HepG2 (cell line): ENCODE measurements around the gene SMAD6. TPM values are rescaled to one million over a fixed set of nuclear protein-coding genes. Genes with fewer than 3 reads are reported as not detected.

Experiments used
- ATAC-seq: fragments of 200-7000 bp; cut with Tn5 transposase; 3 replicates; pipeline ENCODE4 v1.9.1; 2020; ENCODE audit warnings: mild to moderate bottlenecking, moderate library complexity
- BruUV-seq: library from RNA; stranded (reverse); fragments of 400-500 nt; replicated peaks from 2 replicates; lab custom pipeline; 2021; lab: Mats Ljungman, UMichigan
- CTCF ChIA-PET: fragments of 300-600 bp; formaldehyde crosslinking; extraction: SDS; loops from one replicate; lab custom pipeline; 2021; ENCODE audit warnings: low total read pairs, inconsistent platforms, low intra/inter-chr PET ratio; lab: Yijun Ruan, JAX
- POLR2A ChIA-PET: fragments of 350-600 bp; sonication (Branson Sonifier 250); formaldehyde crosslinking; loops from one replicate; lab custom pipeline; 2020; ENCODE audit warnings: antibody characterized with exemption, inconsistent platforms; lab: Yijun Ruan, JAX
- DNase-seq: peaks from one replicate; pipeline ENCODE4 v3.0.0-alpha.2; 2015; ENCODE audit warnings: low spot score
- FAIRE-seq: peaks from 3 replicates; lab custom pipeline; 2011; peaks lifted over from hg19 to GRCh38; lab: Jason Lieb, UNC
- H2AFZ ChIP-seq: one replicate; pipeline ENCODE4 v1.6.1; 2011; ENCODE audit warnings: low read length, inconsistent platforms
- H3K27ac ChIP-seq: fragments of 300-600 bp; 3 replicates; pipeline ENCODE4 v1.8.0; 2011; ENCODE audit warnings: mixed run types, mild to moderate bottlenecking, mixed read lengths, low read length, inconsistent platforms; ENCODE audit not compliant: insufficient read depth; ENCODE audit errors: extremely low read length
- H3K27me3 ChIP-seq, 2 experiments: fragments of 200-600 bp in 1 of 2; 2 replicates in 1 of 2; 3 replicates in 1 of 2; pipeline versions ENCODE4 v1.6.0 to v1.8.0; 2011; ENCODE audit warnings: low read length in 2 of 2, mild to moderate bottlenecking in 2 of 2, moderate library complexity in 2 of 2, inconsistent platforms in 1 of 2; ENCODE audit not compliant: insufficient read depth in 2 of 2, control insufficient read depth in 1 of 2
- H3K36me3 ChIP-seq, 2 experiments: fragments of 200-600 bp in 1 of 2; replicated peaks in 1 of 2; 2 replicates in 1 of 2; 3 replicates in 1 of 2; pipeline versions ENCODE4 v1.5.1 to v1.8.0; 2011; ENCODE audit warnings: low read length in 2 of 2, inconsistent platforms in 1 of 2; ENCODE audit not compliant: insufficient read depth in 2 of 2, control insufficient read depth in 1 of 2
- H3K4me1 ChIP-seq: 2 replicates; pipeline ENCODE4 v1.5.1; 2012; ENCODE audit warnings: low read length, inconsistent platforms; ENCODE audit not compliant: insufficient read depth
- H3K4me2 ChIP-seq: 2 replicates; pipeline ENCODE4 v1.6.0; 2011; ENCODE audit warnings: low read depth, low read length, inconsistent platforms
- H3K4me3 ChIP-seq, 3 experiments: fragments of 200-600 bp in 1 of 3; sonication (generic), shearing (Covaris generic) in 1 of 3; replicated peaks in 1 of 3; 2 replicates each; pipeline ENCODE4 v1.5.1; 2011 to 2016; ENCODE audit warnings: low read length in 3 of 3, inconsistent platforms in 2 of 3, low read depth in 2 of 3, mild to moderate bottlenecking in 2 of 3, control low read depth in 1 of 3, mixed read lengths in 1 of 3; ENCODE audit not compliant: insufficient read depth in 1 of 3
- H3K79me2 ChIP-seq: one replicate; pipeline ENCODE4 v1.6.1; 2011; ENCODE audit warnings: low read length, inconsistent platforms; ENCODE audit not compliant: insufficient read depth
- H3K9ac ChIP-seq: 2 replicates; pipeline ENCODE4 v1.6.0; 2011; ENCODE audit warnings: mild to moderate bottlenecking, low read depth, low read length, inconsistent platforms; ENCODE audit not compliant: insufficient read depth
- H3K9me3 ChIP-seq: 2 replicates; pipeline ENCODE4 v1.5.1; 2012; ENCODE audit warnings: mild to moderate bottlenecking, low read length
- H4K20me1 ChIP-seq: 2 replicates; pipeline ENCODE4 v1.6.0; 2011; ENCODE audit warnings: inconsistent platforms, mild to moderate bottlenecking, low read length, moderate library complexity; ENCODE audit not compliant: insufficient read depth
- NR2F6 ChIP-seq, 2 experiments: IDR thresholded peaks; 2 replicates each; pipeline ENCODE4 v1.6.1; 2016; ENCODE audit warnings: antibody characterized with exemption in 1 of 2, mild to moderate bottlenecking in 1 of 2
- PLRG1 ChIP-seq: fragments of 450-650 bp; conservative IDR thresholded peaks from 2 replicates; pipeline ENCODE4 v1.6.1; 2016
- SIX4 ChIP-seq: sonication (generic); formaldehyde crosslinking; IDR thresholded peaks from 2 replicates; pipeline ENCODE4 v1.4.0; 2020; ENCODE audit warnings: missing genetic modification reagents
- XRCC5 ChIP-seq: fragments of 200-400 bp; formaldehyde crosslinking; optimal IDR thresholded peaks from 2 replicates; pipeline ENCODE3; 2017; ENCODE audit warnings: mild to moderate bottlenecking, low read length
- ZKSCAN1 ChIP-seq: fragments of 150-350 bp; IDR thresholded peaks from 2 replicates; pipeline ENCODE4 v1.6.1; 2014; ENCODE audit warnings: low read length
- ZMYM4 ChIP-seq: sonication (generic); formaldehyde crosslinking; IDR thresholded peaks from 2 replicates; pipeline ENCODE4 v1.8.1; 2023; ENCODE audit warnings: mild to moderate bottlenecking, missing genetic modification reagents
- ZNF136 ChIP-seq: sonication (generic); formaldehyde crosslinking; IDR thresholded peaks from 2 replicates; pipeline ENCODE4 v1.8.1; 2022; ENCODE audit warnings: low read depth, mild to moderate bottlenecking, moderate library complexity, missing genetic modification reagents
- ZNF331 ChIP-seq: sonication (generic); formaldehyde crosslinking; IDR thresholded peaks from 2 replicates; pipeline ENCODE4 v1.4.0; 2020; ENCODE audit warnings: missing genetic modification reagents
- ZNF766 ChIP-seq: sonication (generic); formaldehyde crosslinking; IDR thresholded peaks from 2 replicates; pipeline ENCODE4 v1.5.0; 2020; ENCODE audit warnings: missing genetic modification reagents, borderline replicate concordance
- ZNF776 ChIP-seq: sonication (generic); formaldehyde crosslinking; IDR thresholded peaks from 2 replicates; pipeline ENCODE4 v1.4.0; 2020; ENCODE audit warnings: mild to moderate bottlenecking, missing genetic modification reagents
- ZNF792 ChIP-seq: IDR thresholded peaks from 2 replicates; pipeline ENCODE4 v1.6.1; 2016
- ZSCAN25 ChIP-seq: sonication (generic); formaldehyde crosslinking; IDR thresholded peaks from 2 replicates; pipeline ENCODE4 v1.8.0; 2022; ENCODE audit warnings: mild to moderate bottlenecking, missing genetic modification reagents
- whole genome bisulfite sequencing: methylation state at CpG from one replicate; pipeline ENCODE4 v1.1.6; 2017; ENCODE audit warnings: low lambda C conversion rate; 5-methylcytosine and 5-hydroxymethylcytosine counted together
- in situ Hi-C: cut with HindIII; loops from 2 replicates; pipeline ENCODE4 v1.10.0; 2017; ENCODE audit warnings: low pct_unique_long_range_greater_than_20kb; ENCODE audit not compliant: extremely low pct_ligation_motif_present
- intact Hi-C: fragments of 100-400 bp; cut with micrococcal nuclease; formaldehyde crosslinking; loops from one replicate; pipeline ENCODE4 v1.10.0; 2022; ENCODE audit not compliant: unreplicated experiment
- polyA plus RNA-seq, 8 experiments: library from polyadenylated mRNA; depleted of rRNA in 3 of 8; stranded (reverse) in 7 of 8; unstranded in 1 of 8; fragments of >200 nt; fragmentation: Illumina TruSeq in 4 of 8; extraction: Trizol in 4 of 8; gene quantifications; 2 replicates each; pipeline versions ENCODE4 v1.2.1 to v1.2.3, GENCODE V29; 2011 to 2016; ENCODE audit warnings: low read depth in 4 of 8, missing spikeins in 1 of 8, mixed read lengths in 1 of 8; ENCODE audit not compliant: insufficient read depth in 1 of 8
- total RNA-seq, 5 experiments: library from RNA; depleted of rRNA; stranded (reverse); fragments of >200 nt; fragmentation: Illumina TruSeq; extraction: Trizol; gene quantifications; 2 replicates each; pipeline ENCODE4 v1.2.3, GENCODE V29; 2016; ENCODE audit warnings: low read depth in 1 of 5
- TF ChIP-seq, protein P1 (sequence below): IDR thresholded peaks from 2 replicates; pipeline ENCODE4 v1.6.1; 2016
- TF ChIP-seq, protein P2 (sequence below): sonication (generic); formaldehyde crosslinking; IDR thresholded peaks from 2 replicates; pipeline ENCODE4 v1.4.0; 2020; ENCODE audit warnings: missing genetic modification reagents
- TF ChIP-seq, protein P3 (sequence below): sonication (generic); formaldehyde crosslinking; IDR thresholded peaks from 2 replicates; pipeline ENCODE4 v1.5.1; 2020; ENCODE audit warnings: mild to moderate bottlenecking, missing genetic modification reagents, moderate library complexity
- TF ChIP-seq, protein P4 (sequence below): sonication (generic); formaldehyde crosslinking; IDR thresholded peaks from 2 replicates; pipeline ENCODE4 v1.5.1; 2020; ENCODE audit warnings: mild to moderate bottlenecking, missing genetic modification reagents, moderate library complexity

SMAD6 gene
- total and polyA plus RNA-seq, 2 of the 13 experiments (the other 11 are each of a cell fraction or from before 2014, with no cell fraction given): 3.3 to 4.4 TPM

DNA sequence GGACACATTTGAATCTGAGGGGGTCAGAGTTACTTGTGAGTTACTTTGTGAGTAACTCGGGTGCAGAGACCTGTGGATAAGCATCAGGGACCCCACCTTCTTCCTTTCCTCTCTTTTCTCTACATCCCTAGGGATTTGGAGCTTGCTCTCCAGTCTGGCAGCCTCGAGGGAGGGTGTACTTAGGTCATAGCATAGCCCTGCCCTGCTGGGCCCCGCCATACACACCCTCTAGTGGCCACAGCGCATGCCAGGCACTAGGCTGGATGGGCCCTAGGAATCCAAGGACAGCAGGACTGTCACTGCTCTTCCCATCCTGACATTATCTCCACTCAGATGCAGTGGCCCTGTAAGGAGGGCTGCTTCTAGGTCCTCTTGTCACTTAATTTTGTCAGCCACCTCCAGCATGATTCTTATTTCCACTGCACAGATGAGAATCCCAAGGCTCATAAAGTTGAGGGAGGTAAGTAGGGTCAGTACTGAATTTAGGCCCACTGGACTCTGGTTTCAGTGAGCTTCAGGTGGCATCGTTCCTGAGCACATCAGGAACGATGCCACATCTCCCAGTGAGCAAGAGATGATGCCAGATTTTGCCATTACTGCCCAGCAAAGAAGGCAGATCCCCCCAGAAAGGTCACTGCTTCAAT, 3.6 kb upstream of the SMAD6 start:
- CTCF ChIA-PET: interaction anchor here (1.1 to 2.0 kb wide), 3 partner anchors 77 to 95 kb away, joined by 4 to 13 read pairs (median 8); no protein-coding TSS in a partner anchor
- H3K4me3 ChIP-seq: no peak overlapping the region
- no peaks in the 10 kb centered on the region; a peak in 1 of 5 replicates for H3K27me3 ChIP-seq
- H3K79me2 ChIP-seq: peaks cover 9% of the 10 kb centered on the region
- peak; percentile 84 for FAIRE-seq
- H3K4me2 ChIP-seq: no peak overlapping the region
- no TSS peak for BruUV-seq
- no peak overlapping the region for H3K9ac ChIP-seq
- DNase-seq: peak; percentile 67
- H3K27ac ChIP-seq: no peak overlapping the region
- no peaks in the 10 kb centered on the region for H3K9me3 ChIP-seq
- no peaks in the 10 kb centered on the region for H3K36me3 ChIP-seq
- 3% methylated on average over 6 of the region's 6 CpGs for WGBS
- peak; percentile 76 for ATAC-seq
- intact Hi-C loops (loop anchor here (1.0 to 2.0 kb wide), 2 partner anchors 20 to 79 kb away; no protein-coding TSS in a partner anchor), in situ Hi-C loops (no loop called here)
- POLR2A ChIA-PET: no interaction called here
- H2AFZ ChIP-seq: no peak overlapping the region
- 0 out of 2 replicates have a peak, but pooled peaks cover 2% of the 10 kb centered on the region for H4K20me1 ChIP-seq
- H3K4me1 ChIP-seq: peaks cover 21% of the 10 kb centered on the region
- no peak for TF ChIP-seq NR2F6 (IDR thresholded peaks at IDR 0.05)
- 0 out of 2 replicates have a peak, but pooled peaks have one; percentile 31 for TF ChIP-seq NR2F6 (CRISPR knock-in tag; IDR thresholded peaks at IDR 0.05)
- no peak for TF ChIP-seq ZMYM4 (CRISPR knock-in tag)
- TF ChIP-seq ZNF792 (CRISPR knock-in tag): peak; percentile 31; the same call in 1 of the 2 replicates
- peak; percentile 92 for TF ChIP-seq XRCC5
- no peak for TF ChIP-seq SIX4 (CRISPR knock-in tag)
- no peak for TF ChIP-seq ZNF136 (CRISPR knock-in tag)
- TF ChIP-seq ZNF331 (CRISPR knock-in tag): 0 out of 2 replicates have a peak, but pooled peaks have one; percentile 28
- TF ChIP-seq, protein P1, sequence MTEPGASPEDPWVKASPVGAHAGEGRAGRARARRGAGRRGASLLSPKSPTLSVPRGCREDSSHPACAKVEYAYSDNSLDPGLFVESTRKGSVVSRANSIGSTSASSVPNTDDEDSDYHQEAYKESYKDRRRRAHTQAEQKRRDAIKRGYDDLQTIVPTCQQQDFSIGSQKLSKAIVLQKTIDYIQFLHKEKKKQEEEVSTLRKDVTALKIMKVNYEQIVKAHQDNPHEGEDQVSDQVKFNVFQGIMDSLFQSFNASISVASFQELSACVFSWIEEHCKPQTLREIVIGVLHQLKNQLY (CRISPR knock-in tag): no peak
- TF ChIP-seq, protein P2, sequence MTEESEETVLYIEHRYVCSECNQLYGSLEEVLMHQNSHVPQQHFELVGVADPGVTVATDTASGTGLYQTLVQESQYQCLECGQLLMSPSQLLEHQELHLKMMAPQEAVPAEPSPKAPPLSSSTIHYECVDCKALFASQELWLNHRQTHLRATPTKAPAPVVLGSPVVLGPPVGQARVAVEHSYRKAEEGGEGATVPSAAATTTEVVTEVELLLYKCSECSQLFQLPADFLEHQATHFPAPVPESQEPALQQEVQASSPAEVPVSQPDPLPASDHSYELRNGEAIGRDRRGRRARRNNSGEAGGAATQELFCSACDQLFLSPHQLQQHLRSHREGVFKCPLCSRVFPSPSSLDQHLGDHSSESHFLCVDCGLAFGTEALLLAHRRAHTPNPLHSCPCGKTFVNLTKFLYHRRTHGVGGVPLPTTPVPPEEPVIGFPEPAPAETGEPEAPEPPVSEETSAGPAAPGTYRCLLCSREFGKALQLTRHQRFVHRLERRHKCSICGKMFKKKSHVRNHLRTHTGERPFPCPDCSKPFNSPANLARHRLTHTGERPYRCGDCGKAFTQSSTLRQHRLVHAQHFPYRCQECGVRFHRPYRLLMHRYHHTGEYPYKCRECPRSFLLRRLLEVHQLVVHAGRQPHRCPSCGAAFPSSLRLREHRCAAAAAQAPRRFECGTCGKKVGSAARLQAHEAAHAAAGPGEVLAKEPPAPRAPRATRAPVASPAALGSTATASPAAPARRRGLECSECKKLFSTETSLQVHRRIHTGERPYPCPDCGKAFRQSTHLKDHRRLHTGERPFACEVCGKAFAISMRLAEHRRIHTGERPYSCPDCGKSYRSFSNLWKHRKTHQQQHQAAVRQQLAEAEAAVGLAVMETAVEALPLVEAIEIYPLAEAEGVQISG (CRISPR knock-in tag): peak; percentile 33; the same call in 1 of the 2 replicates
- TF ChIP-seq ZKSCAN1: 0 out of 2 replicates have a peak, but pooled peaks have one; percentile 29
- TF ChIP-seq PLRG1: no peak
- TF ChIP-seq, protein P3, sequence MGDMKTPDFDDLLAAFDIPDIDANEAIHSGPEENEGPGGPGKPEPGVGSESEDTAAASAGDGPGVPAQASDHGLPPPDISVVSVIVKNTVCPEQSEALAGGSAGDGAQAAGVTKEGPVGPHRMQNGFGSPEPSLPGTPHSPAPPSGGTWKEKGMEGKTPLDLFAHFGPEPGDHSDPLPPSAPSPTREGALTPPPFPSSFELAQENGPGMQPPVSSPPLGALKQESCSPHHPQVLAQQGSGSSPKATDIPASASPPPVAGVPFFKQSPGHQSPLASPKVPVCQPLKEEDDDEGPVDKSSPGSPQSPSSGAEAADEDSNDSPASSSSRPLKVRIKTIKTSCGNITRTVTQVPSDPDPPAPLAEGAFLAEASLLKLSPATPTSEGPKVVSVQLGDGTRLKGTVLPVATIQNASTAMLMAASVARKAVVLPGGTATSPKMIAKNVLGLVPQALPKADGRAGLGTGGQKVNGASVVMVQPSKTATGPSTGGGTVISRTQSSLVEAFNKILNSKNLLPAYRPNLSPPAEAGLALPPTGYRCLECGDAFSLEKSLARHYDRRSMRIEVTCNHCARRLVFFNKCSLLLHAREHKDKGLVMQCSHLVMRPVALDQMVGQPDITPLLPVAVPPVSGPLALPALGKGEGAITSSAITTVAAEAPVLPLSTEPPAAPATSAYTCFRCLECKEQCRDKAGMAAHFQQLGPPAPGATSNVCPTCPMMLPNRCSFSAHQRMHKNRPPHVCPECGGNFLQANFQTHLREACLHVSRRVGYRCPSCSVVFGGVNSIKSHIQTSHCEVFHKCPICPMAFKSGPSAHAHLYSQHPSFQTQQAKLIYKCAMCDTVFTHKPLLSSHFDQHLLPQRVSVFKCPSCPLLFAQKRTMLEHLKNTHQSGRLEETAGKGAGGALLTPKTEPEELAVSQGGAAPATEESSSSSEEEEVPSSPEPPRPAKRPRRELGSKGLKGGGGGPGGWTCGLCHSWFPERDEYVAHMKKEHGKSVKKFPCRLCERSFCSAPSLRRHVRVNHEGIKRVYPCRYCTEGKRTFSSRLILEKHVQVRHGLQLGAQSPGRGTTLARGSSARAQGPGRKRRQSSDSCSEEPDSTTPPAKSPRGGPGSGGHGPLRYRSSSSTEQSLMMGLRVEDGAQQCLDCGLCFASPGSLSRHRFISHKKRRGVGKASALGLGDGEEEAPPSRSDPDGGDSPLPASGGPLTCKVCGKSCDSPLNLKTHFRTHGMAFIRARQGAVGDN (CRISPR knock-in tag): peak; percentile 54
- TF ChIP-seq, protein P4, sequence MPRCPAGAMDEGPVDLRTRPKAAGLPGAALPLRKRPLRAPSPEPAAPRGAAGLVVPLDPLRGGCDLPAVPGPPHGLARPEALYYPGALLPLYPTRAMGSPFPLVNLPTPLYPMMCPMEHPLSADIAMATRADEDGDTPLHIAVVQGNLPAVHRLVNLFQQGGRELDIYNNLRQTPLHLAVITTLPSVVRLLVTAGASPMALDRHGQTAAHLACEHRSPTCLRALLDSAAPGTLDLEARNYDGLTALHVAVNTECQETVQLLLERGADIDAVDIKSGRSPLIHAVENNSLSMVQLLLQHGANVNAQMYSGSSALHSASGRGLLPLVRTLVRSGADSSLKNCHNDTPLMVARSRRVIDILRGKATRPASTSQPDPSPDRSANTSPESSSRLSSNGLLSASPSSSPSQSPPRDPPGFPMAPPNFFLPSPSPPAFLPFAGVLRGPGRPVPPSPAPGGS (CRISPR knock-in tag): no peak
- TF ChIP-seq ZSCAN25 (CRISPR knock-in tag): 0 out of 2 replicates have a peak, but pooled peaks have one; percentile 33
- no peak for TF ChIP-seq ZNF776 (CRISPR knock-in tag)
- TF ChIP-seq ZNF766: no peak
